ENCODE results near the gene CDCA8.

The CDCA8 gene

DNA sequence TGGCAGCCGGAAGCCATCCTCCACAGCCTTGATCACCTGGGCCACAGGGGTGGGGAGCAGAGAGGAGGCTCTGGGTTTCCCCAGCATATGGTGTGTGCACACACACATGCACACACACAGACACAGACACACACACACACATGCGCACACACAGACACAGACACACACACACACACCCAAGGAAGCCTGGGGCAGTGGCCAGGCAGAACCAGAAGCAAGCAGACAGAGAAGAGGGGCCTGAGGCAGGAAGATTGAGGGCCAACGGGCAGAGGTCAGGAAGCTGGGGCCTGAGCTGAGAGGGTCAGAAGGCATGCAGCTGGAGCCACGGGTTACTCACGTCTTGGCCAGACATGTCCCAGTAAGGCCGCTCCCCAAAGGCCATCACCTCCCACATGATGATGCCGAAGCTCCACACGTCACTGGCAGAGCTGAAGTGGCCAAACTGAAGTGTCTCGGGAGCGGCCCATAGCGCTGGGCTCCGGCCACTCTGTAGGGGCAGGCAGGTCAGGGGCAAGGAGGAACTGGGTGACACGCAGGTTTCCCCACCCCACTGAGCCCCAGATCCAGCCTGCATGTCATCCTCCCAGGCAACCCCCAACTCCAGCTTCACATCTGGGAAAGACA lies 27.4 kb downstream of the CDCA8 start:
- TF ChIP-seq, protein P1, sequence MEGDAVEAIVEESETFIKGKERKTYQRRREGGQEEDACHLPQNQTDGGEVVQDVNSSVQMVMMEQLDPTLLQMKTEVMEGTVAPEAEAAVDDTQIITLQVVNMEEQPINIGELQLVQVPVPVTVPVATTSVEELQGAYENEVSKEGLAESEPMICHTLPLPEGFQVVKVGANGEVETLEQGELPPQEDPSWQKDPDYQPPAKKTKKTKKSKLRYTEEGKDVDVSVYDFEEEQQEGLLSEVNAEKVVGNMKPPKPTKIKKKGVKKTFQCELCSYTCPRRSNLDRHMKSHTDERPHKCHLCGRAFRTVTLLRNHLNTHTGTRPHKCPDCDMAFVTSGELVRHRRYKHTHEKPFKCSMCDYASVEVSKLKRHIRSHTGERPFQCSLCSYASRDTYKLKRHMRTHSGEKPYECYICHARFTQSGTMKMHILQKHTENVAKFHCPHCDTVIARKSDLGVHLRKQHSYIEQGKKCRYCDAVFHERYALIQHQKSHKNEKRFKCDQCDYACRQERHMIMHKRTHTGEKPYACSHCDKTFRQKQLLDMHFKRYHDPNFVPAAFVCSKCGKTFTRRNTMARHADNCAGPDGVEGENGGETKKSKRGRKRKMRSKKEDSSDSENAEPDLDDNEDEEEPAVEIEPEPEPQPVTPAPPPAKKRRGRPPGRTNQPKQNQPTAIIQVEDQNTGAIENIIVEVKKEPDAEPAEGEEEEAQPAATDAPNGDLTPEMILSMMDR (conservative IDR thresholded peaks at IDR 0.05; ENCODE audit: low read depth, low read length) = no peak
- no peak for DNase-seq (ENCODE audit: low read depth)
- H3K4me3 ChIP-seq (ENCODE audit: low read length) = no peak overlapping the region

DNA sequence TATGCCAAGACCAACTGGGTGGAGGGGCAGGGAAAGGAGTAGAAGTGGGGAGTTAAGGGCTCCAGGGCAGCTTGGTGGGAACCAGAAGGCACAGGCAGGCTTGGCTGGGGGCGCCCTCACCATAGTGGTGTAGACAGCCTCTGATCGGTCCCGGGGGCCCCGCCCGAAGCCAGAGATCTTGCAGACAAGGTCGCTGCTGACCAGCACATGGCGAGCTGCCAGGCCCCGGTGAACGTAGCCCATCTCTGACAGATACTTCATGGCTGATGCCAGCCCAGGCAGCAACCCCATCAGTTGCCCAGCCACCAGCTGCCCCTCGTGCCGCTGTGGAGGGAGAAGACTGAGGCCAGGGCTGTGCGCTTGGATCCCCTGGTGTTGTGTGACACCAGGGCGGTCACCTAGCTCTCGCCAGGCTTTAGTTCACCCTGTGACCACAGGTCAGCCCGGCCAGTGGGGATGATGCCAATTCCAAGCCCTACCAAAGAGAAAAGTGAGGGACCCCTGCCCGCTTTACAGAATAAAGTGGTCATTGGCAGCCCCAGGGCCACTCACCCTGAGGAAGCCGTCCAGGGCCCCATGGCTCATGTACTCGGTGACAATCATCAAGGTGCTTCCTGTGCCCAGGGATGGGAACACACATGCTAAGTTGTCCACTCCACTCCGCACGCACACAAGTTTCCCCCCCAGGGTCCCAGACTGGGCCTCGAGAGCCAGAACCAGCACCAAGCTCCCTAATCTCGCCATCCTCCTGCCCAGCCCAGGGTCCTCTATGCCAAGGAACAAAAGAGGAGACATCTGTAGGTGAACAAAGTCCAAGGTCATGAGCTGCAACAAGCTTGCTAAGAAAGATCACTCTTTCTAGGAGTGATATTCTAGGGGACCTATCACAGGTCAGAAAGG lies 28.2 kb downstream of the CDCA8 start:
- no peak for DNase-seq (ENCODE audit: low read depth)
- H3K4me3 ChIP-seq (ENCODE audit: low read length) = no peak overlapping the region
- TF ChIP-seq, protein P1 (conservative IDR thresholded peaks at IDR 0.05; ENCODE audit: low read depth, low read length) = no peak

DNA sequence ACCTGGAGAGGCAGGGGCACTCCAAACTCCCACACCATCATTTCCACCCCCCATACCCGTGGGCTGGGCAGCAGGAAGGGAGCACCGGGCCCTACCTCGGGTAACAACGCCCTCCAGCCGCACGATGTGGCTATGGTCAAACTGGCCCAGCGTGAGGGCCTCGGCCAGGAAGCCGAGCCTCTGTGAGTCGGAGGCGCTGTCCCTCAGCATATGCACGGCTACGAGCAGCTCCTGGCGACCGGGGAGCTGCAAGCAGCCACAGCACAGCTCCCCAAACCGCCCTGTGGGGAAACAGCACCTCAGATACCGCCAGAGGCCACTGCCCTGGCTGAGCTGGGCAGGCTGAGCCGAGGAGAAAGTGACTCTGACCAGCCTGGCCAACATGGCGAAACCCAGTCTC lies 29.2 kb downstream of the CDCA8 start:
- DNase-seq (ENCODE audit: low read depth) = no peak
- H3K4me3 ChIP-seq (ENCODE audit: low read length) = no peak overlapping the region
- TF ChIP-seq, protein P1 (conservative IDR thresholded peaks at IDR 0.05; ENCODE audit: low read depth, low read length) = no peak

DNA sequence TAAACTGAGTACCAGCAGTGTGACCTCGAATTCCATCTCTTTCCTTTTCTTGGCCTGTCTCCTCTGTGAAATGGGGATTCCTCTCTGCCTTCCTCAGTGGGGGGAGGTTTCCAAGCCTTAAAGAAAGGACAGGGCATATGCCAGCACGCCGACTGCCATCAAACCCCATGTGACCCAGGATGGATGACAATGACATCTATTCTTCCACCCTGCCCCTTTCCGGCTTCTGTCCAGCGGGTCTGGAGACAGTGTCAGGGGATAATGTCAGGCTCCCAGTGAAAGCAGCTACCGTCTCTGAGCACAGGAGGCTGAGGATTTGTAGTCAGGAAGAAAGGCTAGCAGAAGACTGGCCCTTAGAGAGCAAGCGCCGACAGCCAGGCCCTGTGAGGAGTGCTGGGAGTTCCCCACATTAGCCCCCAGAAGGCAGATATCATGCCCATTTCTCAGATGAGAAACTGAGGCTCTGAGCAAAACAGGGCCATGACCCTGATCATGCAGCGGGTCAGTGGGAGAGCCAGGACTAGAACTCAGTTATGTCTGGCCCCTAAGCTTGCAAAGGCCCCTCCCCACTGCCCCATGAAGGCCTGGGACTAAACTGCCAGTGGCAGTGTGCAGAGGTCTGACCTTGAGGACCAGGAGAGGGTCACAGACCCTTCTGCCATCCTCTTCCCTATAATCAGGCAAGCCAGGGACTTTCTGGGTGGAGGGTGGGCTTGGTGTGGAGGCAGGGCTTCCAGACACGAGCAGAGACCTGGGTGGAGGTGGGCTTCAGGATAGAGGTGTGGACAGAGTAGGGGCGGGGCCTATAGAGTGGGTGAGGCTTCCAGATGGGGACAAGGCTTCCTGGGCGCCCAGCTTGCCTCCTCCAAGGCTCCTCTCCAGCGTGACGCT lies 30.1 kb downstream of the CDCA8 start:
- no peak for DNase-seq (ENCODE audit: low read depth)
- H3K4me3 ChIP-seq (ENCODE audit: low read length) = no peak overlapping the region
- TF ChIP-seq, protein P1 (conservative IDR thresholded peaks at IDR 0.05; ENCODE audit: low read depth, low read length) = no peak

DNA sequence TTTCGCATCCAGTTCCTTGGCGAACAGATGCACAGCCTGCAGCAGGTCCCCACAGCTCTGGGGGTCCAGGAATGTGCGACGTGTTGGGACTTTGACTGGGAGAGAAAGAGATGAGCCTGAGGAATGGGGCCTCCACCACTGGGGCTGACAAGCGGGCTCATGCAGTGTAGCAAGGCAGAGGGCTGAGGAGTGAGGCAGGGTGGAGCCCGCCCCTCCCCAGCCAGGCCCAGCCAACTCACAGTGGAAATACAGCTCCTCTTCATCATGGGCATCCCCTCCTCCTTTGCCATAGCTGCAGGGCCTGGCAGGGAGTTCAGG lies 30.7 kb downstream of the CDCA8 start:
- H3K4me3 ChIP-seq (ENCODE audit: low read length) = no peak overlapping the region
- TF ChIP-seq, protein P1 (conservative IDR thresholded peaks at IDR 0.05; ENCODE audit: low read depth, low read length) = no peak
- DNase-seq (ENCODE audit: low read depth) = no peak

DNA sequence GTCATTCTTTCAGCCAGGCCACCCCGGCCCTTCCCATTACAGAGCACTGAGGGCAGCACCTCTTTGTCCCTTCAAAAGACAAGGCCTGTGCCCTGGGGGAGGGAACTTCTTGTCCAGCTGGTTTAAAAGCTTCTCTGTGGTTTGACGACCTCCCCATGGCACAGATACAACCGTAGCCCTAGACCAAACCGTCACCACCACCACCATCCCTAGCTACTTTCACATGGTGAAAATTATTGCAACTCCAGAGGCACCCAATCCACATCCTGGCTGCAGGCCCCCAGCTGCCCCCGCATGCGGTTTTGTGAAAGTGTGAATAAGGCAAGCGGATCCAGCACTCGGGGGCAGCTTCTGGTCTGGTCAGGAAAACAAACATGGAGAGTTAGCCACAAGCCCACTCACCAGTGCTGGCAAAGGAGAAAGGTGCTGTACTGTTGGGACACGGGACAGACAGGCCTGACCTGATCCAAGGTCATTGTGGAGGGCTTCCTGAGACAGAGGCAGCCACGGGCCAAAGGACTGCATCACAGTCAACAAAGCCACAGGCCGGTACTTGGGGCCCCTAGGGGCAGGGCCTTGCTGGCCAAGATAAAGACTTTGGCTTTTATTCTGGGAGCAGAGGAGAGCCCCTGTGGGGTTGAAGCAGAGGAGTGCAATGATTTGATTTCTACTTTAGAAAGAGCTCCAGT lies 31.2 kb downstream of the CDCA8 start:
- TF ChIP-seq, protein P1 (conservative IDR thresholded peaks at IDR 0.05; ENCODE audit: low read depth, low read length) = no peak
- H3K4me3 ChIP-seq (ENCODE audit: low read length) = no peak overlapping the region
- DNase-seq (ENCODE audit: low read depth) = no peak

Data from retinal pigment epithelial cell (primary cell).